Measurements from ENCODE around the gene PPARG. TPM values are rescaled to one million over a fixed set of nuclear protein-coding genes. Genes with fewer than 3 reads are reported as not detected.

Gene PPARG
- total RNA-seq, 1 donor, result 4.7 TPM

DNA sequence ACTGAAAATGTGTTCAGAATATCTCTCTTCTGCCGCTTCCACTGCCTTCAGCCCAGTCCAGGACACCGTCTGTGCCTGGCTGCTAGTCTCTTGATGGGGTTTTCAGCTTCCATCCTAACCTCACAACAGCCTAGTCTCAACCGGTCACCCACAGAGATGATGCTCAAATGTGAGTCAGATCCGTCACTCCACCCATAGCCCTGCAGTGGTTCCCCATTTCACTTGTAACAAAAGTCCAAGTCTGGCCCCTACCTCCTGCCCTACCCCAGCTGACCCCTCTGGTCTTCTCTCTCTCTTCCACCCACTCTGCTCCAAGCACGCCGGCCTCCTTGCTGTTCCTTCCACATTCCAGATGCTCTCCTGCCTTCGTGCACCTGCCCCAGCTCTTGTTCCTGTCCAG, 68.1 kb downstream of the PPARG start:
- TF ChIP-seq, protein P1, sequence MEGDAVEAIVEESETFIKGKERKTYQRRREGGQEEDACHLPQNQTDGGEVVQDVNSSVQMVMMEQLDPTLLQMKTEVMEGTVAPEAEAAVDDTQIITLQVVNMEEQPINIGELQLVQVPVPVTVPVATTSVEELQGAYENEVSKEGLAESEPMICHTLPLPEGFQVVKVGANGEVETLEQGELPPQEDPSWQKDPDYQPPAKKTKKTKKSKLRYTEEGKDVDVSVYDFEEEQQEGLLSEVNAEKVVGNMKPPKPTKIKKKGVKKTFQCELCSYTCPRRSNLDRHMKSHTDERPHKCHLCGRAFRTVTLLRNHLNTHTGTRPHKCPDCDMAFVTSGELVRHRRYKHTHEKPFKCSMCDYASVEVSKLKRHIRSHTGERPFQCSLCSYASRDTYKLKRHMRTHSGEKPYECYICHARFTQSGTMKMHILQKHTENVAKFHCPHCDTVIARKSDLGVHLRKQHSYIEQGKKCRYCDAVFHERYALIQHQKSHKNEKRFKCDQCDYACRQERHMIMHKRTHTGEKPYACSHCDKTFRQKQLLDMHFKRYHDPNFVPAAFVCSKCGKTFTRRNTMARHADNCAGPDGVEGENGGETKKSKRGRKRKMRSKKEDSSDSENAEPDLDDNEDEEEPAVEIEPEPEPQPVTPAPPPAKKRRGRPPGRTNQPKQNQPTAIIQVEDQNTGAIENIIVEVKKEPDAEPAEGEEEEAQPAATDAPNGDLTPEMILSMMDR (IDR thresholded peaks at IDR 0.05; ENCODE audit: insufficient read depth, low read depth, low read length), result no peak
- H3K4me3 ChIP-seq (ENCODE audit: low read depth, low read length), result no peak overlapping the region
- DNase-seq (ENCODE audit: low read depth), result no peak

DNA sequence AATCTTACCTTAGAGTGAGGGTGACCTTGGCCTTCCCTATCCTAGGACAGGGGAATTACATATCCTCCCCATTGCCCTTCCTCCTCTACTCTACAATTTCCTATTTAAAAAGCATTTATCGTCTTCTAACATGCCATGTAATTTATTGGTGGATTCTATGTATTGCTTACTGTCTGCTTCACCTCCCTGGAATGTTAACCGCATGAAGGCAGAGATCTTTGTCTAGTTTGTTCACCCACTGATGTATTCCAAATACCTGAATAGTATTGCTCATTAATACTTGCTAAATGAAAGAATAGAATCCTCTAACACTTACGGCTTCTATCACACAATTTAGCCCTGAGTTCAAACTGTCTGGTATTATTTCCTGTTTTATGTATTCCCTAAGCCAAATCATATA, 68.6 kb downstream of the PPARG start:
- no peak overlapping the region for H3K4me3 ChIP-seq (ENCODE audit: low read depth, low read length)
- no peak for DNase-seq (ENCODE audit: low read depth)
- TF ChIP-seq, protein P1 (IDR thresholded peaks at IDR 0.05; ENCODE audit: insufficient read depth, low read depth, low read length), result no peak

DNA sequence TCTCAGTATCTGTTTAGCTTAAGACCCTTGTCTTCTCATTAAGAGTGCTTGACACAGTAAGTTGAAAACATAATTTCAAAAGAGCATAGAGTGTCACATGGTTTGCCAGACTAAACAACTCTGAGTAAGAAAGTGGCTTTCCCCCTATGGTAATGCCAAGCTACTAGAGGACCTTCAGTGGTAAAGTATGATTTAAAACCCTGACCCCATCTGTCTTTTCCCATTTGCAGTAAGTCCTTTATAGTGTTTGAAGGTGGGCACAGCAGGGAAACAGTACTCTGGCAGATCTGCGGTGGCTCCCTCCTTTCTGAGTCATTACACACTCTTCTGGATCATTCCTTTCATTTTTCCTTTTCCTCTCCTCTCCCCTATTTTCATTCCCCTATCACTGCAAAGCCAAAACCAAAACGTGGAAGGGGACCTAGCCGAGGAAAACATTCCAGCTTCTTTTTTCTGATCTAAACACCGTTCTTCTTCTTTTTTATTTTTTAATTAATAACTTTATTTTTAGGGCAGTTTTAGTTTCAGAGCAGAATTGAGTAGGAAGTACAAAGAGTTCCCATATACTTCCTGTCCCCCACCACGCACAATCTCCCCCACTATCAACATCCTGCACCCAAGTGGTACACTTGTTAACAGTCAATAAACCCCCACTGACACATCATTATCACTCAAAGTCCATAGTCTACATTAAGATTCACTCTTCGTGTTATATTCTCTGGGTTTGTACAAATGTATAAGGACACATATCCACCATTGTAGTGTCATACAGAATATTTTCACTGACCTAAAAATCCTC, 74.7 kb downstream of the PPARG start:
- no peak for DNase-seq (ENCODE audit: low read depth)
- H3K4me3 ChIP-seq (ENCODE audit: low read depth, low read length), result no peak overlapping the region
- TF ChIP-seq, protein P1 (IDR thresholded peaks at IDR 0.05; ENCODE audit: insufficient read depth, low read depth, low read length), result no peak

DNA sequence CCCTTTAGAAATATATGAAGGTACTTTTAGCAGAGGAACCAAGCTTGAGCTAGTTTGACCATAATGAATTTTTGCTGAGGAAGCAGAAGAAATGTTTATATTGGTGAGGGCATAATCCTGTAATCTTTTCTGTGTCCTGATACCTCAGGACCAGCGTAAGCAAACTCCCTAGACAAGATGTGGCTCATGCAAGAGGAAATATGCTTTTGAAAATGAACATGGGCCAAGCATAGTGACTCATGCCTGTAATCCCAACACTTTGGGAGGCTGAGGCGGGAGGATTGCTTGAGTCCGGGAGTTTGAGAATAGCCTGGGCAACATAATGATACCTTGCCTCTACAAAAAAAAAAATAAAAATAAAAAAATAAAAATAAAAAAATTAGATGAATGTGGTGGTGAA, 78.5 kb downstream of the PPARG start:
- TF ChIP-seq, protein P1 (IDR thresholded peaks at IDR 0.05; ENCODE audit: insufficient read depth, low read depth, low read length), result no peak
- DNase-seq (ENCODE audit: low read depth), result no peak
- H3K4me3 ChIP-seq (ENCODE audit: low read depth, low read length), result no peak overlapping the region

DNA sequence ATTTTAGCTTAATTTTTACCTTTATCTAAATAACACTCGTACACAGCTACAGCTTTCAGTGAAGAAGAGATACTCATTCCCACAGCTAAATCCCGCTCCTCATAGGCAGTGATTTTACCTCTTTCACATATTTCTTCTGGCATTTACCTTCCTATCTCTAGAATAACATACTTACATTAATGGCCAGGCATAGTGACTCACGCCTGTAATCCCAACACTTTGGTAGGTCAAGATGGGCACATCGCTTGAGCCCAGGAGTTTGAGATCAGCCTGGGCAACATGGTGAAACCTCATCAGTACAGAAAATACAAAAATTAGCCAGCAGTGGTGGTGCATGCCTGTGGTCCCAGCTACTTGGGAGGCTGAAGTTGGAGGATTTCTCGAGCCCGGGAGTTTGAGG, 80.2 kb downstream of the PPARG start:
- TF ChIP-seq, protein P1 (IDR thresholded peaks at IDR 0.05; ENCODE audit: insufficient read depth, low read depth, low read length), result no peak
- DNase-seq (ENCODE audit: low read depth), result no peak

DNA sequence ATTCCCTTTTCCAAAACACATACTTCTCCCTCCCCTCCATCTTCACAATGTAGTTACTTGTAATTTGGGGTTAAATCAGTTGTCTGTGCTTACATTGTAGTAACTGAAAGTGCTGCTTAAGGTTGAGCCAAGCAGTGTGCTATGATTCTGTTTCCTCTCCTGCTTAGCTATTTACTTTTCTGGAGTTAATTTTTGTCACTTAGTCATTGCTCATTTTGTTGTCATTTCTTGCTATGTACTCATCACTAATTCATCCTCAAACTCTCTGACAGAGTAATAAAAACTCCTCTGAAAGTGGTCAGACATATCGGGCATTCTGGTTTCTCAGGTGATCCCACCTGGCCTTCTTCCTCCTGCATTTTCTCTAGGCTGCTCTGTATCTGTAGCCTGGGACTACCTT, 80.7 kb downstream of the PPARG start:
- peak; percentile 30 for DNase-seq (ENCODE audit: low read depth)
- TF ChIP-seq, protein P1 (IDR thresholded peaks at IDR 0.05; ENCODE audit: insufficient read depth, low read depth, low read length), result no peak
- no peak overlapping the region for H3K4me3 ChIP-seq (ENCODE audit: low read depth, low read length)

More for the DNA sequence above, 80.2 kb downstream of the PPARG start:
- H3K4me3 ChIP-seq (ENCODE audit: low read depth, low read length), result no peak overlapping the region

DNA sequence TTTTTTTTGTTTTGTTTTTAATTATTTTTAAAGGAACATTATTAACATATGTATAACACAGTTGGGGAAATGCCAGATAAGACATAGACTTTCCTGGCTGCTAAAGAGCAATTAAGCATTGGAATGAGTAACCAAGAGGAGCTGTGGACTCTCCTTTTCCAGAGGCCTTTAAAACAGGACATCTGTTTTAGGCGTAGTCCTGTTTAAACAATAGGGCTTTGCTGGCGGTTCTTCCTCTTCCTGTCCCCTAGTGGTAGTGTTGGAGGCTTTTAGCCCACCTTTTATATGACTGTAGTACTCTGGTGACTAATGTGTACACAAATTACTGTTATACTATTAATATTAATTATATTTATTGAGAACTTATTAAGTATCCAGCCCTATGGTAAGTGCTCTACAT, 81.9 kb downstream of the PPARG start:
- DNase-seq (ENCODE audit: low read depth), result peak; percentile 60
- H3K4me3 ChIP-seq (ENCODE audit: low read depth, low read length), result no peak overlapping the region
- TF ChIP-seq, protein P1 (IDR thresholded peaks at IDR 0.05; ENCODE audit: insufficient read depth, low read depth, low read length), result peak; percentile 35

All from fibroblast of villous mesenchyme (primary cell).